GM10847 (cell line): ENCODE data around the gene WNT7B.

Experiments used
- POLR2A ChIP-seq: IDR thresholded peaks from 2 replicates; pipeline ENCODE4 v1.6.1; 2011; ENCODE audit not compliant: insufficient read length; ENCODE audit errors: extremely low read depth

WNT7B gene

GRCh38 chr22:45970705-45971407 is 6.1 kb downstream of the WNT7B start:
- TF ChIP-seq POLR2A, result no peak

- TF ChIP-seq POLR2A, result no peak
Observed at GRCh38 chr22:45969801-45970470, 7.0 kb downstream of the WNT7B start.

DNA sequence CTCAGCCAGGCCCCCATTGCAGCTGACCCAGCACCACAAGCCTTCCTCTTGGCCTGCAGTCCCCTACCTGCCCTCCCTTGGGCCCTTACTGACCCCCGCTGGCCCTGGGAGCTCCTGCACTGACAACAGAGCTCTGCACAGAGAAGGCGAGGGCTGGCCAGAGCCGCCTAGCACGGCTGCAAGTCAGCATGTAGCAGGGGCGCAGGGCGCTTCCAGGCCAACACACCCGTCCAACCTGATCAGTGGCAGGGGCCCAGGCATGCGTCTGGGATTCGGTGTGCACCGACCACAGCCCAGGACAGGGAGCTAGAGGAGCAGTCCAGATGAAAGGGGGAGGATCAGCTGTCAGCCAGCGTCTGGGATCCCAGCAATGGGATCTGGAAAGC is 7.6 kb downstream of the WNT7B start:
- TF ChIP-seq POLR2A, result no peak

- no peak for TF ChIP-seq POLR2A
Observed at GRCh38 chr22:45968751-45969413, 8.1 kb downstream of the WNT7B start.

GRCh38 chr22:45968003-45968650 is 8.8 kb downstream of the WNT7B start:
- no peak for TF ChIP-seq POLR2A

- no peak for TF ChIP-seq POLR2A
Observed at GRCh38 chr22:45966895-45967365, 10.0 kb downstream of the WNT7B start.

GRCh38 chr22:45966320-45966894 is 10.6 kb downstream of the WNT7B start:
- TF ChIP-seq POLR2A, result no peak

DNA sequence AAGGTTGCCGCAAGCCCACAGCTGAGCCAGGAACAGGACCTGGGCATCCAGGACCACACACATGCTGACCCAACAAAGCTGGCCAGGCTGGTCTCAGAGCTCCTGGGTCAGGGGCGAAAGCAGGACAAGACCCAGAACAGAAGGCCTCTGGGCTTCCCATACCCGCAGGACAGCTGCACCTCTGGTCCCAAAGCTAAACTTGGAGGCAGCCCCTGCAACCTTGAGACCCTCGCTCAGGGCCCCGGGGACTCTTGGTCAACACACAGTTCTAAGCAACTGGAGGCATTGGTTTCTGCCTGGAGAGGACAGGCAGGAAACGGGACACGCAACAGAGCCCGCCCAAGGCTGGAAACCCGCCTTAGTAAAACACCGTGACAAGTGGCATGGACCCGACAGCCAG is 11.4 kb downstream of the WNT7B start:
- no peak for TF ChIP-seq POLR2A

DNA sequence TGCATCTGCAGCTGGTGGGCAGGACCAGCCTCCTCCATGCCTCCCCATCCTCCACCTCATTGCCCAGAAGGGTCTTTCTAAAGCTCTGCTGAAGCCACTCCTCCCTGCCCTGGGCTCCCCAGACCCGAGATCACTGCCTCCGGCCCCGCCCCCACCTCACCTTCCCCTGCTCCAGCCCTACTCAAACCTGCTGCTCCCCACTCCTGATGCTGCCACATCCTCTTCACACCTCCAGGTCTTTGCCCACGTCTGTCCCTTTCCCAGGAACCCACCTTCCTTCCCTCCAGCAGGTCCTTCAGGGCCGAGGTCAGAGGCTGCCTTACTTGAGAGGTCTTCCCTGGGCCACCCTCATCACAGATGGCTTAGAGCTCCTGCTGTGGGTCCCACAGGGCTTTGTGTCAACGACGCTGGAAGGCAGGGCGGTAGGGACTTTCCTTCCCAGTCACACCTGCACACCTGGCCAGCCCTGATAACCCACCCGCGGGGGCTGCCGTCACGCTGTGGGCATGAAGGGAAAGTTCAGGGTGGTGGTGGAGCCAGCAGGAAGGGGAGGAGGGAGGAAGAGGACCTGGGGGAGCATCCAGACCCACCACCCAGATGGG is 11.9 kb downstream of the WNT7B start:
- no peak for TF ChIP-seq POLR2A

DNA sequence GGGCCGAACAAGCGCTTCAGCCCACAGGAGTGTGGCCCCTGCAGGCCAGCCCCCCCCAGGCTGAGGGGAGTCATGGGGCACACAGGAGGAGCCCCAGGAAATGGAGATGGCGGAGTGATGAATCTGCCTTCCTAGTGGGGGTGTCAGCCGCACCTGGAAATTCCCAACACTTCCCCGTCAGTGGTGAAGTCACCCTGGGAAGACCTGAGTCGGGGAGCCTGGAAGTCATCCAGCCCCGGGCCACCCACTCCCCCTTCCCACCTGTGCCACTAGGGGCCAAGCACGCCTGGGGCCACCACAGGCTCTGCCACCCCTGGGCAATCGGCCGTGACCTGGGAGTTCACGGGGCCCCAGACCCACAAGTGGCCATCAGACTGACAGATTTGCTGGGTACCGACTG is 12.6 kb downstream of the WNT7B start:
- no peak for TF ChIP-seq POLR2A

GRCh38 chr22:45963821-45964220 is 13.1 kb downstream of the WNT7B start:
- no peak for TF ChIP-seq POLR2A

- no peak for TF ChIP-seq POLR2A
Observed at GRCh38 chr22:45962756-45963324, 14.1 kb downstream of the WNT7B start.

- TF ChIP-seq POLR2A, result no peak
Observed at GRCh38 chr22:45962434-45962718, 14.6 kb downstream of the WNT7B start.

GRCh38 chr22:45961679-45962433 is 15.1 kb downstream of the WNT7B start:
- no peak for TF ChIP-seq POLR2A
